Measurements from ENCODE around the gene RGL2.

The RGL2 gene

DNA sequence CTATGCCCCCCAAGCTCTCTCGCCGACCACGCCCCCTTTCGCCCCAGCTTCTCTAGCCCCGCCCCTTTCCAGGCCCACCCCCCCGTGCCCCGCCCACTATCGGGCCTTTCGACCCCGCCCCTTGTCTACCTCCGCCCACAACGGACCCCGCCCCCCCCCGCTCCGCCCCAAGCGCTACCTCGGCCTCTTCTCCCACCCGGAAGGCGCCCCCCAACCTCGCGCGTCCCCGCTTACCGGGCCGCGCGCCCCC lies 18.6 kb upstream of the RGL2 start:
- peaks cover 48% of the 10 kb centered on the region for H3K4me1 ChIP-seq (ENCODE audit: control insufficient read depth, insufficient read depth, low read length, poor library complexity, severe bottlenecking)
- peaks cover 27% of the 10 kb centered on the region for H3K36me3 ChIP-seq (ENCODE audit: control insufficient read depth, insufficient read depth, low read length)
- no peak for DNase-seq
- no peaks in the 10 kb centered on the region for H3K27me3 ChIP-seq (replicated peaks; ENCODE audit: control insufficient read depth, insufficient read depth, low read length, poor library complexity, severe bottlenecking)
- no peaks in the 10 kb centered on the region for H3K9me3 ChIP-seq (ENCODE audit: control insufficient read depth, low read length)
- H3K27ac ChIP-seq (ENCODE audit: insufficient read depth, low read length, poor library complexity, severe bottlenecking): peak overlapping the region; percentile 78
- peak overlapping the region; percentile 75 for H3K4me3 ChIP-seq (ENCODE audit: insufficient read depth, low read depth, low read length, poor library complexity, severe bottlenecking)

DNA sequence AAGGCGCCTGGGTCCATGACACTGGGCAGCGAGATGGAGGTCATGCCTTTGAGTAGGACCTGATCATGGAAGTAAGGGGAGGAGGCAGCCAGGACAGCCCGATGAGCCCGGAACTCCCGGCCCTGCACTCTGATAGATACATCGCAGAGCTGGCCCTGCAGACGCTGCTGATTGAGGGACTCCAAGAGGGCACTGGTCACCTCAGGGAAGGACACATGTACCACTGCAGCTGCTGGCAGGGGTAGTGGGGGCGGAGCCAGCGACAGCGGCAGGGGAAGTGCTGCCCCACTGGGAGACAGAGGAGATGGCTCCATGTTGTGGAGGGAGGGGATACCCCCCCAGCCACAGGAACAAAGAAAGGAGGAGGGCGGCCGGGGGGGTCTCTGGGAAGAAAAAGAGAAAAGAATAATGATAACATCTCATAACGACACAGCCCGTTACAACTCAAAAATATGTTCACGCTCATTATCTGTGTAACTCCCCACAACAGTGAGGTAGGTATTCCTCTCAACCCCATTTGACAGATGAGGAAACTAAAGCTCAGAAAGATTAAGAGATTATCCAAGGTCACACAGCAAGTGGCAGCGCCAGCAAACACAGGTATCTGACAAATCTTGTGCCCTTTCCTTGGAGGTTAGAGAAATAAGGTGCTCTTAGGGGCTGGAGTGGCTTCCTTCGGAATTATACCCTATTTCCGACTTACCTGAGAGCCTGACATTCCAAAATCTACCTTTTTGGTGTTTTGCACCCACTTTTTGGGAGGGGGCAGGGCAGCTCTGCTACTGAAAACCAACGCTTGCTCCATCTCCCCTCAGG lies 18.1 kb upstream of the RGL2 start:
- Histone ChIP-seq H3K9me3 (ENCODE audit: control insufficient read depth, low read length) (no peaks in the 10 kb centered on the region), H3K4me1 (ENCODE audit: control insufficient read depth, insufficient read depth, low read length, poor library complexity, severe bottlenecking) (peaks cover 51% of the 10 kb centered on the region), H3K36me3 (ENCODE audit: control insufficient read depth, insufficient read depth, low read length) (peaks cover 27% of the 10 kb centered on the region), H3K4me3 (ENCODE audit: insufficient read depth, low read depth, low read length, poor library complexity, severe bottlenecking) (peak overlapping the region; percentile 31), H3K27me3 (replicated peaks; ENCODE audit: control insufficient read depth, insufficient read depth, low read length, poor library complexity, severe bottlenecking) (no peaks in the 10 kb centered on the region), H3K27ac (ENCODE audit: insufficient read depth, low read length, poor library complexity, severe bottlenecking) (peak overlapping the region; percentile 78)
- DNase-seq: no peak

DNA sequence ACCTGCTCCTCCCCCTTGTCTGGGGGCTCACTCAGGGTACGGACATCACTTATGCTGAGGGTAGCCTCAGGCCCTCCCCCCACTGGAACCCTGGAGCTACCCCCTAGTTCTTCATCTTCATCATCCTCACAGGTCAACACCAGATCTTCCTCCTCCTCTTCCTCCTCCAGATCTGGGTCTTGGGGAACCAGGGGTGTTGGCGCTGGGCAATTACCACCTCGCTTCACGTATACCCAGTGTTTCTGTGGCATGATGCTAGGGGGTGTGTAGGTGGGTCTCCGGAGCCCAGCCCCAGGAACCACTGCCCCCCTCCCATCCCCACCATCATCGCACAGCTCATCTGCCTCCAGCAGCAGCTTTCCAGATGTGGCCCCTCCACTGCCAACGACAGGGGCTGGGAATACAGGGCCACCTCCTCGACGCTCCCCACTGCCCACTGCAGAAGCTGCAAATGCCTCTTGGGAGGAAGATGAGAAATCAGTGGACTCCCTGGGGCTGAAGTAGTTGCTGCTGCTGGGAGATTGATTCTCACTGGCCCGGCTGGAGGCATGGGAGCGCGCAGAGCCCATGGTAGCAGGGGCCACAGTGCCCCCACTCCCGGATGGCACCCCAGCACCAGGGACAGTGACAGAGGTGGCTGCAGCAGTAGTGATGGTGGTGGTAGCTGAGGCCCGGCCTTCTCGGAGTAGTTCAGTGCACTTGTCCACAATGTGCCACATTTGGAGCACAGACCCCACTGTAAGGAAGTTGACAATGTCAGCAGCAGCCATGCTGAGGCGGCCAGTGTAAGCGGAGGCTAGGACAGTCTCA lies 17.3 kb upstream of the RGL2 start:
- Histone ChIP-seq H3K27ac (ENCODE audit: insufficient read depth, low read length, poor library complexity, severe bottlenecking) (peak overlapping the region; percentile 100), H3K4me1 (ENCODE audit: control insufficient read depth, insufficient read depth, low read length, poor library complexity, severe bottlenecking) (peaks cover 46% of the 10 kb centered on the region), H3K4me3 (ENCODE audit: insufficient read depth, low read depth, low read length, poor library complexity, severe bottlenecking) (no peak overlapping the region), H3K9me3 (ENCODE audit: control insufficient read depth, low read length) (no peaks in the 10 kb centered on the region), H3K36me3 (ENCODE audit: control insufficient read depth, insufficient read depth, low read length) (peaks cover 26% of the 10 kb centered on the region), H3K27me3 (replicated peaks; ENCODE audit: control insufficient read depth, insufficient read depth, low read length, poor library complexity, severe bottlenecking) (no peaks in the 10 kb centered on the region)
- DNase-seq: no peak

DNA sequence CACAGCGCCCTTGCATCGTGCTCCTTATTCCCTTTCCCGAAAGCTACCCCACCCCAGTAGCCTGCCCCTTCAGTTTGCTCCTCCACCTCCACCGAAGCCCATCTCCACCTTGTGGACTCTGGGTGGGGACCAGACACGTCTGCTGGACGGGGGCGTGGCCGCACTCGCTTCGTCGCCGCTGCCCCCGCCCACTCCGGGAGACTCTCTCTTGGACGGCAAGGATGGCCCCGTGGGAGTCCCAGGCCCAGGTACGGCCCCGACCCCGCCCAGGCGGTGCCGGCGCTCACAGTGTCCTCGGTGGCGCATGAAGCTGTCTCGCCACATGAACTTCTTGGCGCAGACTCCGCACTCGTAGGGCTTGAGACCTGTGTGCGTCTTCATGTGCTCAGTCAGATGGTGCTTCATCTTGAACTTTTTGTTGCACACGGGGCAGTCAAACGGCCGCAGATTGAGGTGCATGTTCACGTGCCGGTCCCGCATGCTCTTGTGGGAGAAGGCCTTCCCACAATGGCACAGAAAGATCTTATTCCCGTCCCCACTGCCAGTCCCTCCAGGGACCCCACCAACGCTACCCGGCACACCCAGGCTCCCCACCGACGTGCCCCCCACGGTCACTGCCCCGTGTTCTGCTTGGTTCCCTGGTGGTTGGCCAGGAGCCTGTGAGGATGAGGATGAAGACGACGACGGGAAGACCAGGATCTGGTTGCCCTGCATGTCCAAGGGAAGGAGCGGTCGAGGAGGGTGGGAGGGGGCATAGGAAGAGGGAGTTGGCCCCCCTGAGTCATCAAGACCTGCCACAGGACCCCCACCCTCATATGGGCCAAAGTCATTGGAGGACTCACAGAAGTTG lies 16.4 kb upstream of the RGL2 start:
- no peak for DNase-seq
- Histone ChIP-seq H3K9me3 (ENCODE audit: control insufficient read depth, low read length) (no peaks in the 10 kb centered on the region), H3K36me3 (ENCODE audit: control insufficient read depth, insufficient read depth, low read length) (peaks cover 17% of the 10 kb centered on the region), H3K4me1 (ENCODE audit: control insufficient read depth, insufficient read depth, low read length, poor library complexity, severe bottlenecking) (peaks cover 42% of the 10 kb centered on the region), H3K27ac (ENCODE audit: insufficient read depth, low read length, poor library complexity, severe bottlenecking) (peak overlapping the region; percentile 100), H3K27me3 (replicated peaks; ENCODE audit: control insufficient read depth, insufficient read depth, low read length, poor library complexity, severe bottlenecking) (no peaks in the 10 kb centered on the region), H3K4me3 (ENCODE audit: insufficient read depth, low read depth, low read length, poor library complexity, severe bottlenecking) (peak overlapping the region; percentile 92)

DNA sequence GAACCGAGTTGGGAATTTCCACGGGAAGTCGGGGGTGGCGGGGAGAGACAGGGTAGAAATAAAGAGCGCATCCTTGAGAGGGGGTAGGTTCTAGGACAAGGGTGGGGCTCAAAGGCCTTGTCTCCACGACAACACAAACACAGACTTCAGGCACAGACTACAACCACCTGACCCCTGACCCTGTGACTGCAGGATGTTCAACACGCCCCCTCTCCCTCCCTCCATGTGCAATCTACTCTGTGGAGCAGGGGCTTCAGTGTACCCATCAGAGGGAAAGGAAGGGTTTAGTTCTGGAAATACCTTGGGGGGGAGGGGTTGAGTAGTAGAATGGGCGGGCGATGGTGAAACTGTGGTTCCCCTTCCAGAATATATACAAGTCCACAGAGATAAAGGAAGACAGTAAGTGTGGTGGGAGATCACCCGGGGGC lies 15.8 kb upstream of the RGL2 start:
- Histone ChIP-seq H3K4me3 (ENCODE audit: insufficient read depth, low read depth, low read length, poor library complexity, severe bottlenecking) (peak overlapping the region; percentile 92), H3K36me3 (ENCODE audit: control insufficient read depth, insufficient read depth, low read length) (peaks cover 11% of the 10 kb centered on the region), H3K9me3 (ENCODE audit: control insufficient read depth, low read length) (no peaks in the 10 kb centered on the region), H3K27ac (ENCODE audit: insufficient read depth, low read length, poor library complexity, severe bottlenecking) (peak overlapping the region; percentile 100), H3K27me3 (replicated peaks; ENCODE audit: control insufficient read depth, insufficient read depth, low read length, poor library complexity, severe bottlenecking) (no peaks in the 10 kb centered on the region), H3K4me1 (ENCODE audit: control insufficient read depth, insufficient read depth, low read length, poor library complexity, severe bottlenecking) (peaks cover 40% of the 10 kb centered on the region)
- peak; percentile 75 to 80 (median 78) for DNase-seq

DNA sequence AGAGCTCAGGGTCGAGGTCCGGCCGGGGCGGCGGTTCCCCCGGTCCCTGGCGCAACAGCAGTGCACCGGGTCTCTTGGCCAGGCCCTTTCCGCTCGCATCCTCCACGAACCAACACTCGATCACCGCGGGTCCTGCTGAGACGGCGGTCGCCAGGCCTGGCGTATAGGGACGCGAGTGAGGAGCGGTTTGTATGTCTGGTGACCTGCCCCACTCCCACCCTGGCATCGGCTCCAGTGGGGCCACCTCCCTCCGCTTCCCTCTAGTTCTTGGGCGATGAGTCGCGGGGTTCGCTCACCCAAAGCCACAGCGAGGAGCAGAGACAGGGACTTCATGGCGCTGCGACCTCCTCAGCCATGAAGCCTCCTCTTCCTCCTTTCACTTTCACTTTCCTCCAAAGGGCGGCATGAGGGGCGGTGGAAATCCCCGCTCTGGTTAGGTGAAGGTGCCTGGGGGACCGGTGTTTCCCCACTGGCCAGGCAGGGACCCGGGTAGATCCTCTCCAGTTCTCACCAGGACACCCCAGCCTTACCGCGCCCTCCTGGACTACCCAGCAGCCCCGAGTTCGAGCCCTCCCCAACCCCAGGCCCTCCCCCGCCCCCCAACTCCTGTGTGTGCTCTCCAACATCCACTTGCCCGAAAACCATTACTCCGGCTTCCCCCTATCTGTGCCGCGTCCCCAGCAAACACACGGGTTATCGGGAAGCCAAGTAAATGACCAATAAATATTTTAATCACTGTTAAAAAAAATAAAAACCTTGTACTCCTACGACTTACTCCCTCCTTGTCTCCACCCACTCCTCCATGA lies 15.2 kb upstream of the RGL2 start, which contains the start of gene TAPBP:
TSS of gene TAPBP (minus strand) at position 370 of the 806 bp plus-strand sequence. CDS start at position 333, 37 bp downstream.
- Histone ChIP-seq H3K27ac (ENCODE audit: insufficient read depth, low read length, poor library complexity, severe bottlenecking) (peak within 1 kb of the TSS; percentile 100), H3K27me3 (replicated peaks; ENCODE audit: control insufficient read depth, insufficient read depth, low read length, poor library complexity, severe bottlenecking) (no peaks in the 10 kb centered on the region), H3K36me3 (ENCODE audit: control insufficient read depth, insufficient read depth, low read length) (peaks cover 5% of the 10 kb centered on the region), H3K4me3 (ENCODE audit: insufficient read depth, low read depth, low read length, poor library complexity, severe bottlenecking) (peak within 1 kb of the TSS; percentile 92), H3K4me1 (ENCODE audit: control insufficient read depth, insufficient read depth, low read length, poor library complexity, severe bottlenecking) (peaks cover 34% of the 10 kb centered on the region), H3K9me3 (ENCODE audit: control insufficient read depth, low read length) (no peaks in the 10 kb centered on the region)
- DNase-seq: peak; percentile 84 to 86 (median 86)

DNA sequence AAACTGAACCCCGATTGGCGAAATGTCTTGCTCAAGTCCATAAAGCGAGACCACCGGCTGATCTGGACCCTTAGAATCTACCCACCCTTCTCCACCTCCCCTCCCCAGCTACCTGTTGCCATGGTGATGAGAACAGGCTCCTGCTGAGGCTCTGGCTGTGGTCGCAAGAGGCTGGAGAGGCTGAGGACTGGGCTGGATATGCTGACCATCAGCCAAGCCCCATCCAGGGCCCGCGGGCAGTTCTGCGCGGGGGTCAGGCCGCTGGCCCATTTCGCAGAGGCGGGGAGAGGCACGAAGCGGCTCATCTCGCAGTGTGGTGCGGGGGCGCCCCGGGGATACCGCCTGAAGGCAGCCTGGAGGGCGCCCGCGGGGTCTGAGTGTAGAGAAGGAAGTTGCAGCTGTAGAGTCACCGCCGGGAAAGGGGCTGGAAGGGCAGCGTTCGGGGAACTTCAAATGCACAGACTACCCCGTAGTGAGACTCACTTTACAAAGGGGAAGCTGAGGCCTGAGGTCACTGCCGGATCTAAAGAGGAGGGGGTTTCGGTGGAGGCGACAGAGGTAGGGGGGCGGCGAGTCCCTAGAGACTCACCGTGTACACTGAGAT lies 14.5 kb upstream of the RGL2 start:
- H3K27me3 ChIP-seq (replicated peaks; ENCODE audit: control insufficient read depth, insufficient read depth, low read length, poor library complexity, severe bottlenecking): no peaks in the 10 kb centered on the region
- no peak for DNase-seq
- peaks cover 5% of the 10 kb centered on the region for H3K36me3 ChIP-seq (ENCODE audit: control insufficient read depth, insufficient read depth, low read length)
- peak overlapping the region; percentile 100 for H3K27ac ChIP-seq (ENCODE audit: insufficient read depth, low read length, poor library complexity, severe bottlenecking)
- H3K9me3 ChIP-seq (ENCODE audit: control insufficient read depth, low read length): no peaks in the 10 kb centered on the region
- H3K4me1 ChIP-seq (ENCODE audit: control insufficient read depth, insufficient read depth, low read length, poor library complexity, severe bottlenecking): peaks cover 27% of the 10 kb centered on the region
- H3K4me3 ChIP-seq (ENCODE audit: insufficient read depth, low read depth, low read length, poor library complexity, severe bottlenecking): peak overlapping the region; percentile 92

DNA sequence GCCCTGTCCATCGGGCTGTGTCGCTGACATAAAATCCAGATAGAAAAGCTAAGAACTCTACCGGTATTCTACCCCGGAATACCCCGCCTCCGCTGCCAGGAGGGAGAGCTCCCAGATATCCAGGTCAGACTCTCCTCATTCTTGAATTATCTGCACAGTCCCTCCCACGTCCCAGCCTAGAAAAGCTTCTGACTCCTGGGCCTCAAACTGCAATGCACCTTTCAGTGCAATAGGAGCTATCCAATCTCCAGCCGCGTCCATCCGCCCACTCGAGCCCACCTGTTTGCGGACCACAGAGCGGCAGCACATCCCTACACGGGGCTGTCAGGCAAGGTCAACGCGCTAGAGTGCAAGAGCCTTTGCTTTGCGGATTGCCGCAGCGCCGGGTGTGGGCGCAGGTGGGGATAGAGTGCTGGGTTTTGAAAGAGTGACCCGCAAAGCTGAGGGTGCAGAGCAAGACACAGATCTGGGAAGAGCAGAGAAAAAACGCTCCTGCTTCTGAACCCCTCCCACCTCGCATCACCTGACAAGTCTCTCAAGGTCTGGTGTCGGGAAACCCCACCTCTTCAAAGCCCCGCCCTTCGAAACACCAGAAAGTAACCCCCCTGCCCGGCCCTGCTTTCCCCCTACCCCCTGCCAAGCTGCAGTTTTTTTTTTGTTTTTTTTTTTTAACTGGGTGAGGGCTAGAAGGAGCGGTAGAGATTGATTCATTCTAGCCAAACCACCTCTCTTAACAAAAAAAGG lies 13.8 kb upstream of the RGL2 start:
- Histone ChIP-seq H3K27me3 (replicated peaks; ENCODE audit: control insufficient read depth, insufficient read depth, low read length, poor library complexity, severe bottlenecking) (no peaks in the 10 kb centered on the region), H3K27ac (ENCODE audit: insufficient read depth, low read length, poor library complexity, severe bottlenecking) (peak overlapping the region; percentile 100), H3K9me3 (ENCODE audit: control insufficient read depth, low read length) (no peaks in the 10 kb centered on the region), H3K4me1 (ENCODE audit: control insufficient read depth, insufficient read depth, low read length, poor library complexity, severe bottlenecking) (peaks cover 25% of the 10 kb centered on the region), H3K4me3 (ENCODE audit: insufficient read depth, low read depth, low read length, poor library complexity, severe bottlenecking) (peak overlapping the region; percentile 92), H3K36me3 (ENCODE audit: control insufficient read depth, insufficient read depth, low read length) (peaks cover 12% of the 10 kb centered on the region)
- peak; percentile 83 to 85 (median 83) for DNase-seq

All from effector memory CD4-positive, alpha-beta T cell (primary cell).